ENCODE measurements around the gene SYCE3.

DNA sequence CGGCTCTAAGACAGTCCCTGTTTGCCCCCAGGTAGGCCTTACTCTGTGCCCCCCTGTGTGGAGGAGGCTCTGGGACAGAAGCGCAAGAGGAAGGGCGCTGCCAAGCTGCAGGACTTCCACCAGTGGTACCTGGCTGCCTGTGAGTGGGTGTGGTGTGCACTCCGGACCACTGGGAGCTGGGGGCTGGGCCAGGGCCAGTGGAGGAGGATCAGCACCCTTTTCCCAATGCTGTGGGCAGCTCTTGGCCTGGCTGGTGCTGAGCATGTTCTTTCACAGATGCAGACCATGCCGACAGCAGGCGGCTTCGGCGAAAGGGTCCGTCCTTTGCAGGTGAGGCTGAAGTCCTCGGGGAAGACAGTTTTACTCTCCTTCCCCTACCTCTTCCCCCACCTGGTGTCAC, 41.0 kb downstream of the SYCE3 start:
- TF ChIP-seq POLR2A (IDR thresholded peaks at IDR 0.05; ENCODE audit: low read length) = no peak
- TF ChIP-seq GATA1 (IDR thresholded peaks at IDR 0.05; ENCODE audit: low read depth, low read length) = no peak

All from erythroblast (primary cell).